ENCODE results near the gene KRCC1. TPM values are rescaled to one million over a fixed set of nuclear protein-coding genes. Genes with fewer than 3 reads are reported as not detected.
"Not testable (repeated sequence)": the region's sequence is repeated elsewhere in the genome, so short reads cannot be mapped to it uniquely, and the experiment has no call there.

KRCC1 gene
- total RNA-seq, 1 donor from 2014 or later: 24.3 TPM

DNA sequence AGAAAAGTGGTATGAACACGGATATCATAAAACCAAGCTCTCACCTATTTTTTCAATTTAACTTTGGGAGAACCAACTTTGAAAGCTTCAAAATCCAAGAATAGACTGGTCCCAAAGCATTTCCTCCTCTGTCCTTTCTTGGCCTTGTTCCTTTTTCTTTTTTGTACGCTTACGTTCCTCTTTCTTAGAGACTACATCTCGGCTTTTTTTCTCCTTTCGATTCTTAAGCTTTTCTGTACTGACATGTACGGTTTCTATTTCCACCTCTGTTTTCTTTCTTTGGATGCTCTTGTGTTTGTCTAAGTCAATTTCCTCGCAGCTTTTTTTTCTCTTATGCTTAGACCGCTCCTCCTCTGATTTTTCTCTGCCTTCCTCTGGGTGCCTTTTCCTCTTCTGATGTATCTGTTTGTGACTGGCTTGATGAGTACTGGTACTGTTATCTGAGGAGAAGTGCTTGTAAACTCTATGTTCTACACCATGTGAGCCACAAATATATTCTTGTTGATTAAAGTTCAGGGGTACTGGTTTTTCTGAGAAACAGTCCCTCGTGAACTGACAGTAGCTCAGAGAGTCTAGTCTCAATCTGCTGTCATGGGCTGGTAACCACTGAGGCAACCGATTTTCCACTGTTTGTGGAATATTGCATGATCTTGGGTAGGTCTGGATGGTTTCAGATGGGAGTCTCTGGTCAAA is 27.7 kb downstream of the KRCC1 start:
- DNase-seq (ENCODE audit: extremely low spot score in 2 of 2): no peak
- Histone ChIP-seq H3K4me1 (no peaks in the 10 kb centered on the region), H3K4me3 (no peak overlapping the region), H3K36me3 (peaks cover 0 to 45% of the 10 kb centered on the region in 2 donors), H3K27ac (no peak overlapping the region), H3K27me3 (no peaks in the 10 kb centered on the region), H3K9me3 (no peaks in the 10 kb centered on the region)
- TF ChIP-seq POLR2AphosphoS5 (IDR thresholded peaks at IDR 0.05; ENCODE audit: insufficient read depth in 1 of 2, low read depth in 1 of 2) (no peak), POLR2A (IDR thresholded peaks at IDR 0.05) (no peak)
- TF ChIP-seq, protein P1, sequence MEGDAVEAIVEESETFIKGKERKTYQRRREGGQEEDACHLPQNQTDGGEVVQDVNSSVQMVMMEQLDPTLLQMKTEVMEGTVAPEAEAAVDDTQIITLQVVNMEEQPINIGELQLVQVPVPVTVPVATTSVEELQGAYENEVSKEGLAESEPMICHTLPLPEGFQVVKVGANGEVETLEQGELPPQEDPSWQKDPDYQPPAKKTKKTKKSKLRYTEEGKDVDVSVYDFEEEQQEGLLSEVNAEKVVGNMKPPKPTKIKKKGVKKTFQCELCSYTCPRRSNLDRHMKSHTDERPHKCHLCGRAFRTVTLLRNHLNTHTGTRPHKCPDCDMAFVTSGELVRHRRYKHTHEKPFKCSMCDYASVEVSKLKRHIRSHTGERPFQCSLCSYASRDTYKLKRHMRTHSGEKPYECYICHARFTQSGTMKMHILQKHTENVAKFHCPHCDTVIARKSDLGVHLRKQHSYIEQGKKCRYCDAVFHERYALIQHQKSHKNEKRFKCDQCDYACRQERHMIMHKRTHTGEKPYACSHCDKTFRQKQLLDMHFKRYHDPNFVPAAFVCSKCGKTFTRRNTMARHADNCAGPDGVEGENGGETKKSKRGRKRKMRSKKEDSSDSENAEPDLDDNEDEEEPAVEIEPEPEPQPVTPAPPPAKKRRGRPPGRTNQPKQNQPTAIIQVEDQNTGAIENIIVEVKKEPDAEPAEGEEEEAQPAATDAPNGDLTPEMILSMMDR (IDR thresholded peaks at IDR 0.05): no peak
- intact Hi-C loops (cut with DNase I): no loop called here

DNA sequence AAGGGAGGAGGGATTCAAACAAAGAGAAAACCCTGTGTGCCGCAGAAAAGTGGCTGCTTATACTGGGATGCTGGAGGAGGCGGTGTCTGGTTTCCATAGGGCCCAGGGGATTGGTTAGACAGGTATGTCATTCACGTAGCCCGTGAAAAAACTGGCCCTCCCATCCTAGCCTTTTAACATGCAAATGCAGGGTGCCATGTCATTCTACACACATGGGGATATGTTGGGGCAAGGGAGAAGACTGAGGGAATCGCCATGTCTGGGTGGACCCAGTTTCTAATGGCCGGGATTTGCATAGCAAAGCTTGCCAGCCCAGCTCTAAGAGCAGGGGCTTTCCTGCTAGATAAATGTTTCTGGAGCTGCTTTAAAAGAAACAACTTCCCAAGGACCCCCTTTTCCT is 31.1 kb downstream of the KRCC1 start:
- Histone ChIP-seq H3K4me1 (no peaks in the 10 kb centered on the region), H3K9me3 (no peaks in the 10 kb centered on the region), H3K36me3 (peaks cover 0 to 21% of the 10 kb centered on the region in 2 donors), H3K27ac (no peak overlapping the region), H3K27me3 (no peaks in the 10 kb centered on the region), H3K4me3 (no peak overlapping the region)
- DNase-seq (ENCODE audit: extremely low spot score in 2 of 2): no peak
- TF ChIP-seq, protein P1 (IDR thresholded peaks at IDR 0.05): no peak
- TF ChIP-seq POLR2AphosphoS5 (IDR thresholded peaks at IDR 0.05; ENCODE audit: insufficient read depth in 1 of 2, low read depth in 1 of 2) (no peak), POLR2A (IDR thresholded peaks at IDR 0.05) (no peak)
- intact Hi-C loops (cut with DNase I): no loop called here

DNA sequence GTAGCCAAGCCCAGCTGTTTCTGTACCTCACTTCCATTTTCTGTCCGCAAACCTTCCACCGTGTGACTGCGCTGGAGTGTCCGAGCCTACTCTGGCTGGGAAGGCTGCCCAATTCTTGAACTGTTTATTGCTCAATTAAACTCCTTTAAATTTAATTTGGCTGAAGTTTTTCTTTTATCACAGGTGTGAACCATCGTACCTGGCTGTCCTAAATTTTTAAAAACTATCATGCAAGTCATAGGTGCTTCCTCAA is 33.0 kb downstream of the KRCC1 start:
- DNase-seq (ENCODE audit: extremely low spot score in 2 of 2): no peak
- intact Hi-C loops (cut with DNase I): no loop called here
- Histone ChIP-seq H3K36me3 (peaks cover 0 to 4% of the 10 kb centered on the region in 2 donors), H3K27ac (no peak overlapping the region), H3K27me3 (no peaks in the 10 kb centered on the region), H3K4me3 (no peak overlapping the region), H3K4me1 (no peaks in the 10 kb centered on the region), H3K9me3 (no peaks in the 10 kb centered on the region)
- no peak for TF ChIP-seq POLR2AphosphoS5 (IDR thresholded peaks at IDR 0.05; ENCODE audit: insufficient read depth in 1 of 2, low read depth in 1 of 2)
- TF ChIP-seq POLR2A (IDR thresholded peaks at IDR 0.05): no peak
- TF ChIP-seq, protein P1 (IDR thresholded peaks at IDR 0.05): no peak

DNA sequence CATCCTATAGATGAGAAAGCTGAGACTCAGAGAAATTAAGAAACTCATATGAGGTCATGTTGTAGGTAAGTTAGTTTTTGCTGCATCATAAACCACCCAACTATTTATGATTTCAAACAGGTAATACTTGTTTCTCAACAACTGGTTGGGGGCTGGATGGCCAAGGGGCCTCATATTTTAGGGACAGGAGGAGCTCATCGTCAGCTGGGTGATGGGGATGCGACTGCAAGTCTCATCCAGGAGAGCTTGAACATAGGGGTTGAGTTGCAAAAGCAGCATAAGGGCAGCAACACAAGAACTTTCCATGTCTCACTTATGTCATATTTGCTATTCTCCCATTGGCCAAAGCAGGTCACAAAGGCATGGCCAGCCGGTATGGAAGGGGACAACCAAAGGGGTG is 35.6 kb downstream of the KRCC1 start:
- H3K9me3 ChIP-seq: no peaks in the 10 kb centered on the region
- H3K36me3 ChIP-seq: no peaks in the 10 kb centered on the region
- H3K27me3 ChIP-seq: no peaks in the 10 kb centered on the region
- peaks cover 7% of the 10 kb centered on the region for H3K4me1 ChIP-seq
- intact Hi-C loops (cut with DNase I): no loop called here
- H3K27ac ChIP-seq: no peak overlapping the region
- H3K4me3 ChIP-seq: no peak overlapping the region
- TF ChIP-seq, protein P1 (IDR thresholded peaks at IDR 0.05): no peak
- TF ChIP-seq POLR2A (IDR thresholded peaks at IDR 0.05) (no peak), POLR2AphosphoS5 (IDR thresholded peaks at IDR 0.05; ENCODE audit: insufficient read depth in 1 of 2, low read depth in 1 of 2) (no peak)
- DNase-seq (ENCODE audit: extremely low spot score in 2 of 2): no peak

DNA sequence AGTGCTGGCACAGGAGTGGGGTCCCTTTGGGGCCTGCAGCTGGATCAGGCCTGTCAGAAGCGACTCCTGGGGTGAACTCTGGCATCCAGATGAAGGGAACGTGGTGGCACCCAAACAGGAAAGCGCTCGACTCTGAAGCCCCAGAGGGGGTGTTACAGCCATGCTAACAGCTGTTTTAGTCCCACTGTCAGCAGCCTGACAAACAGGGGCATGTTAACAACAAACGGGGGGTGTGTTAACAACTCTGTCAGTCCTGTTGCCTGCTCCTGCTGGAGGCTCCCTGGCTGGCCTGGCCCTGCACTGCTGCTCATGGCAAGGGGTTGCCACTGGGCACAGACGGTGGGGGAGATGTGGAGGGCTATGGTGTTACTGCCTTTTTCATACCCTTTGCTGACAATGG is 36.7 kb downstream of the KRCC1 start:
- H3K27me3 ChIP-seq: no peaks in the 10 kb centered on the region
- no peaks in the 10 kb centered on the region for H3K36me3 ChIP-seq
- DNase-seq (ENCODE audit: extremely low spot score in 2 of 2): no peak
- H3K4me3 ChIP-seq: no peak overlapping the region
- intact Hi-C loops (cut with DNase I): no loop called here
- no peaks in the 10 kb centered on the region for H3K9me3 ChIP-seq
- peaks cover 7% of the 10 kb centered on the region for H3K4me1 ChIP-seq
- TF ChIP-seq POLR2A (IDR thresholded peaks at IDR 0.05) (no peak), POLR2AphosphoS5 (IDR thresholded peaks at IDR 0.05; ENCODE audit: insufficient read depth in 1 of 2, low read depth in 1 of 2) (no peak)
- TF ChIP-seq, protein P1 (IDR thresholded peaks at IDR 0.05): no peak
- no peak overlapping the region for H3K27ac ChIP-seq

DNA sequence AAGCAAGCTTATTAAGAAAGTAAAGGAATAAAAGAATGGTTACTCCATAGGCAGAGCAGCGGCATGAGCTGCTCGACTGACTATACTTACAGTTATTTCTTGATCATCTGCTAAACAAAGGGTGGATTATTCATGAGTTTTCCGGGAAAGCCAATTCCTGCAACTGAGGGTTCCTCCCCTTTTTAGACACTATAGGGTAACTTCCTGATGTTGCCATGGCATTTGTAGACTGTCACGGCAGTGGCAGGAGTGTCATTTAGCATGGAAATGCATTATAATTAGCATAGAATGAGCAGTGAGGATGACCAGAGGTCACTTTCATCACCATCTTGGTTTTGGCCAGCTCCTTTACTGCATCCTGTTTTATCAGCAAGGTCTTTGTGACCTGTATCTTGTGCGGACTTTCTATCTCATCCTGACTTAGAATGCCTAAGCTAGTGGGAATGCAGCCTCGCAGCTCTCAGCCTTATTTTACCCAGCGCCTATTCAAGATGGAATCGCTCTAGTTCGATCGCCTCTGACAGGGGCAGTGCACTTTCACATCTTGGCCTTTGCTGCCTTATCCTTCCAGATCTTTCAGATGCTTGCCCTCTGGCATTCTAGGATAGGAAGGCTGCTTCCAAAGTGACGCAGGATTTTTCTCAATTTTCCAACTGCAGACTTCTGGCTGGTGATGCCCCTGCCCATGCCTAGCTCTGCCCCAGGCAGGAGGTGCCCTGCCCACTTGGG is 37.3 kb downstream of the KRCC1 start:
- H3K4me3 ChIP-seq; intact Hi-C loops (cut with DNase I); DNase-seq (ENCODE audit: extremely low spot score in 2 of 2); H3K27me3 ChIP-seq; H3K36me3 ChIP-seq; H3K9me3 ChIP-seq; H3K4me1 ChIP-seq; H3K27ac ChIP-seq: not testable (repeated sequence)

DNA sequence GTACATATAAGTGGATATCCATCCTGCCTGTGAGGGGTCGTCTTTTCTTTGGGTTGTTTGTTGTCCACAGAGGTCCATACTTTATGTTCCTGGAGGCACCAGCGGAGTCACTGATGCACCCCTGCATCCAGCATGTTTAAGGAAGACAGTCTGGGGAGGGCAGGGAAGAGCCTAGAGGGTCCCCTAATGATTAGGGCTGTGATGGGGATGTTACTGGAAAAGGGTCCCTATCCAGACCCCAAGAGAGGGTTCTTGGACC is 37.9 kb downstream of the KRCC1 start:
- H3K4me1 ChIP-seq; H3K9me3 ChIP-seq; H3K27me3 ChIP-seq; H3K36me3 ChIP-seq; DNase-seq (ENCODE audit: extremely low spot score in 2 of 2); H3K27ac ChIP-seq; H3K4me3 ChIP-seq; intact Hi-C loops (cut with DNase I): not testable (repeated sequence)
